NCI-H146 treated with DMSO at 0.1 percent for 48 hours (cell line): ENCODE measurements around the gene ACTMAP.
"Not testable (repeated sequence)": the region's sequence is repeated elsewhere in the genome, so short reads cannot be mapped to it uniquely, and the experiment has no call there.

Source experiments
- DNase-seq: peaks from one replicate; lab custom pipeline; 2025; ENCODE audit not compliant: unreplicated experiment; lab: John Stamatoyannopoulos, UW

Gene ACTMAP

GRCh38 chr19:40776932-40777644 is 26.8 kb upstream of the ACTMAP start:
- peak; percentile 97 for DNase-seq

DNA sequence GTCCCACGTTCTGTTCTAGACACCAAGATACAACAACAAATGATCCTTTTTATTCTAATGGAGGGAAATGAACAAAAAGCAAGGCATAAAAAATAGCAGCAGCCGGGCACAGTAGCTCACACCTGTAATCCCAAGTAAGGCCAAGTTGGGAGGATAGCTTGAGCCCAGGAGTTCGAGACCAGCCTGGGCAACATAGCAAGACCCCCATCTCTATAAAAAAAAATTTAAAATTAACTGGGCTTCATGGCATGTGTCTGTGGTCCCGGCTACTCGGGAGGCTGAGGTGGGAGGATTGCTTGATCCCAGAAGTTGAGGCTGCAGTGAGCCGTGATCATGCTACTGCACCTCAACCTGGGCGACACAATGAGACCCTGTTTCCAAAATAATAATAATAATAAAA is 26.1 kb upstream of the ACTMAP start:
- DNase-seq, result no peak

DNA sequence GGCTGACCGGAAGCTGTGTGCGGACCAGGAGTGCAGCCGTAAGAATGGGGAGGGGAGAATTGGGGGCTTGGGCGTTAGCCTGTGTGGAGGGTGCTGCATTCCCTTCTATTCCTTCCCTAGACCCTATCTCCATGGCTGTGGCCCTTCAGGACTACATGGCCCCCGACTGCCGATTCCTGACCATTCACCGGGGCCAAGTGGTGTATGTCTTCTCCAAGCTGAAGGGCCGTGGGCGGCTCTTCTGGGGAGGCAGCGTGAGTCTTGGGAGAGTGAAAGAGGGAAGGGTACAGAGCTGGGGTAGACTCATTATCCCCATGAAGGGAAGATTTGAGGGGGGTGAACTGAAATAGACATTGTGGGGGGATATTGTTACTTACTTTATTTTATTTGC is 25.4 kb upstream of the ACTMAP start:
- no peak for DNase-seq

- DNase-seq, result no peak
These were observed 24.8 kb upstream of the ACTMAP start, which contains the start of gene MIA for GRCh38 chr19:40774916-40775631. TSS of gene MIA (plus strand) at chr19:40775521. CDS start at chr19:40775543, 22 bp downstream.

GRCh38 chr19:40771101-40771862 is 21.0 kb upstream of the ACTMAP start:
- not testable (repeated sequence) for DNase-seq

- no peak for DNase-seq
These were observed 18.6 kb upstream of the ACTMAP start for GRCh38 chr19:40768869-40769268.

DNA sequence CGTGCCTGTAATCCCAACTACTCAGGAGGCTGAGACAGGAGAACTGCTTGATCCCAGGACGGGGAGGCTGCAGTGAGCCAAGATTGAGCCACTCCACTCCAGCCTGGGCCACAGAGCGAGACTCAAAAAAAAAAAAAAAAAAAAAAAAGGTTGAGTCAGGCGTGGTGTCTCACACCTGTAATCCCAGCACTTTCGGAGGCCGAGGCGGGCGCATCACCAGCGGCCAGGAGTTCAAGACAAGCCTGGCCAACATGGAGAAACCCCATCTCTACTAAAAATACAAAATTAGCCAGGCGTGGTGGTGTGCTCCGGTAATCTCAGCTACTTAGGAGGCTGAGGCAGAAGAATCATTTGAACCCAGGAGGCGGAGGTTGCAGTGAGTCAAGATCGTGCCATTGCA is 16.1 kb upstream of the ACTMAP start:
- not testable (repeated sequence) for DNase-seq

DNA sequence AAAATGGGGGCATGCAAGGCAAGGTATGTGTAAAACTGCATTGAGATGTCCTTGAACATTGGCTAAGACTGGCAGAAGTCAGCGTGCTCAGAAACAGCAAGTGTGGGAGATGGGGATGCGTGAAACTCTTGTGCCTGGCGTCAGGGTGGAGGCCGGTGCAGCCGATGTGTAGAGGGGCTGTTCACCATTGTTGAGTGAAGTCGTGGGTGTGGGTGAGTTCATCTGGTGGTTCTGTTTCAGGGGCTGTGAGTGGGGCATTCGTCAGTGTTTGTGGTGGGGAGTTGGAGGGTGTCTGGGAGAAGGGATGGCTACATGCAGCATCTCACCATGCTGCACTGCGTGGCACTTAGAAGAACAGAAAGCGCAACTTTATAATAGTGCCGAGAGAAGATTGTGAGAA is 13.7 kb upstream of the ACTMAP start:
- no peak for DNase-seq

GRCh38 chr19:40763526-40763925 is 13.2 kb upstream of the ACTMAP start:
- no peak for DNase-seq

DNA sequence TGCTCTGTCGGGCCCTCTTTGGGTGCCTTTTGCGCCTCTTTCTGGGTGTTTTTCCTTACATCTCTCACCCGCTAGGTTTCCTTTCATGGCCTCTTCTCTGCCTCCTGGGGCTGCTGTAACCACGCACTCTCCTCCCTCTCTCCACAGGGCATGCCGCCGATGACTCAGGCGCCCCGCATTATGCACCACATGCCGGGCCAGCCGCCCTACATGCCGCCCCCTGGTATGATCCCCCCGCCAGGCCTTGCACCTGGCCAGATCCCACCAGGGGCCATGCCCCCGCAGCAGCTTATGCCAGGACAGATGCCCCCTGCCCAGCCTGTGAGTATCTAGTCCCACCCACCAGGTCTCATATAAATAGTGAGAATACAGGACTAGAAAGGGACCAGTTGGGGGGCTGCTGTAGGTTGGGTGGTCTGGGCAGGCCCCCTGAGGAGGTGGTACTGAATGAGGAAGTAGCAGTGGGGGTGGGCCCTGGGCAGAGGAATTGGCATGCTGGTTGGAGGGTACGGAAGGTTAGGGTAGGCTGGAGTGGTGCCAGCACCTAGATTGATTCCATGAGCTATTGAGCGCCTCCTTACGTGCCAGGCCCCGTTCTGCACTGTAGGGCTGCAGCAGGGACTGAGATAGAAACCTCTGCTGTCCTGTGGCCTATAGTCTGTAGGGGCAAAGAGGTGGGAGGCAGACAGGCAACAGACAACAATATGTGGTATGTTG is 12.6 kb upstream of the ACTMAP start:
- DNase-seq, result no peak

- no peak for DNase-seq
These were observed 9.1 kb upstream of the ACTMAP start for GRCh38 chr19:40759352-40759751.

DNA sequence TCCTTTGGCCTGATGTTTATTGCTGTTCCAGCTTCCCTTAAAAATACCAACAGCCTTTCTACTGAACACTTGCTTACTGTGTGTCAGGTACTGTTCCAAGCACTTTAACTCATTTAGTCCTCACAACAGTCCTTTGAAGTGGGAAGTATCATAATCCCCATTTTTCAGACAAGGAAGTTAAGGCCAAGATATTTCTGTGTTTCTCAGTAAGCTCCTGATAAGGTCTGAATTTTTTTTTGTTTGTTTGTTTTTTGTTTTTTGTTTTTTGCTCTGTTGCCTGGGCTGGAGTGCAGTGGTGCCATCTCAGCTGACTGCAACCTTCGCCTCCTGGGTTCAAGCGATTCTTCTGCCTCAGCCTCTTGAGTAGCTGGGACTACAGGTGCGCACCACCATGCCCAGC is 8.2 kb upstream of the ACTMAP start:
- DNase-seq, result no peak

- no peak for DNase-seq
These were observed 6.3 kb upstream of the ACTMAP start for GRCh38 chr19:40756502-40757110.

DNA sequence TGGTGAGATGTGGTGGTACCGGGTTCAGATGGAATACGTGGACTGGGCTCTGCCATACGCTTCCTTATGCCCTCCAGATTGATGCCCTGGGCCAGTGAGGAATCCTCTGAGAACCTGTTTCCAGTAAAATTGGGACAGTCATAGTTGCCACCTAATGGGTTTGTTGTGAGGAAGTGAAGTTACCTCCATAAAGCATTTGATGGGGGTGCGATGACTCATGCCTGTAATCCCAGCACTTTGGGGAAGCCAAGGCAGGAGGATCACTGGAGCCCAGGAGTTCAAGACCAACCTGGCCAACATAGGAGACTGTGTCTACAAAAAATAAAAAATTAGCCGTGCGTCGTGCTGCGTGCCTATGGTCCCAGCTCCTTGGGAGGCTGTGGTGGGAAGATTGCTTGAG is 5.5 kb upstream of the ACTMAP start:
- DNase-seq, result no peak

- DNase-seq, result no peak
These were observed 5.0 kb upstream of the ACTMAP start for GRCh38 chr19:40755248-40755624.

DNA sequence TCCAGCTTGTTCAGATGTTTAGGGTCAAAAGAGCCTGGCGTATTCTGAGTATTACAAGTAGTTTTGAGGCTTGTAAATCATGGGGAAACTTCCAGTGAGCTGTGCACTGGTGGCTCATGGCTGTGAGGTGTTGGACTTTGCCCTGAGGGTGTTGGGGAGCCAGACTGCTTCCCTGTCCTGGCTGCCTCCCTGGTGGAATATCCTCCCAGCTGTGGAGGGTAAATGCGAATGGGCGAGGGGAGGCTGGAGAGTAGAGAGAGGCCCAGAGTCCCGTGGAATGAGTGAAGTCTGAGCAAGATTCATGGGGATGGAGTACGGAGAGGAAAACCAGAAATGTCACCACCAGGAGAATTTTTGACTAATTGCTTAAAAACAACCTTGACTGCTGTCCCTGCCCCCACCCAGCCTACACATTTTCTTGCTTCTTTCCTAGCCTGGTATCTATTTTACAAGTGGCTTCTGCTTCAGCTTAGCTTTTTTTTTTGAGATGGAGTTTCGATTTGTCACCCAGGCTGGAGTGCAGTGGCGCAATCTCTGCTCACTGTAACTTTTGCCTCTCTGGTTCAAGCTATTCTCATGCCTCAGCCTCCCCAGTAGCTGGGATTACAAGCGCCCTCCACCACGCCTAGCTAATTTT is 4.5 kb upstream of the ACTMAP start:
- DNase-seq, result no peak

DNA sequence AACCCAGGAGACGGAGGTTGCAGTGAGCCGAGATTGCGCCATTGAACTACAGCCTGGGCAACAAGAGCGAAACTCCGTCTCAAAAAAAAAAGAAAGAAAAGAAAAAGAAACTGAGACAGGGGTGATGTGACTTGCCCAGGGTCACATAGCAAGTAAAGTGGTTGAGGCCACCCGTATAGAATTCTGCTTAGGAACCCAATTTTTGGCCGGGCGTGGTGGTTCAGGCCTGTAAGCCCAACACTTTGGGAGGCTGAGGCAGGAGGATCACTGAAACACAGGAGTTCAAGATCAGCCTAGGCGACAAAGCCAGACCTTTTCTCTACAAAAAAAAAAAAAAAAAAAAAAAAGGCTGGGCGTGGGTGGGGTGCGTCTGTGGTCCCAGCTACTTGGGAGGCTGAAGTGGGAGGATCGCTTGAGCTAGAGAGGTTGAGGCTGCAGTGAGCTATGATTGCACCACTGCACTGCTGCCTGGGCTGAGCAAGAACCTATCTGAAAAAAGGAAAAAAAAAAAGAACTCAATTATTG is 2.0 kb upstream of the ACTMAP start:
- no peak for DNase-seq

DNA sequence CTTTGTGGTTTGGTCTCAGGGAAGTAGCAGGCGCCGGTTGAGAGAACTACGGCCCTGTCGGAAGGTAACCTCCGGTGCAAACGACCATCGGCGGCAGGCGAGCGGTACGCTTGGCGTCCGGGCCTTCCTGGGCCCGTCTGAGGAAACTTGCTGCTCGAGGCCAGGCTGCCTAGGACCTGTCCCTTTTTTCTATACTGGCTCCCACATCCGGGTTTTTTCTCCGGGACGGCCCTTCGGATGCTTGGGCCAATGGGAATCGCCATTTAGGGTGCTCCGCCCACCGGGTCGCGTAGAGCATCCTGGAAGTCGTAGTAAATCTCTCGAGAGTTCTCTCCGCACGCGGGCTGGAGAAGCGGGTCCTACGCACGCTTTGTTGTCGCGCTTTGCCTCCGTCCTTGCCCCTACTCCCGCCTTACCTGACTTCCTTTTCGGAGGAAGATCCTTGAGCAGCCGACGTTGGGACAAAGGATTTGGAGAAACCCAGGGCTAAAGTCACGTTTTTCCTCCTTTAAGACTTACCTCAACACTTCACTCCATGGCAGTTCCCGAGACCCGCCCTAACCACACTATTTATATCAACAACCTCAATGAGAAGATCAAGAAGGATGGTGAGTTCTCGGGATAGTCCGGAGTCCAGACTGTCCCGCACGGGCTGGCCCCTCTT is 729 bp upstream of the ACTMAP start, which contains the start of gene SNRPA:
Gene SNRPA, plus strand, starts transcription at position 330 of the 664 bp plus-strand sequence. Its CDS starts 206 bp downstream, at position 536.
- peak; percentile 95 for DNase-seq

GRCh38 chr19:40747536-40747935 is 2.7 kb downstream of the ACTMAP start:
- no peak for DNase-seq
